ENCODE results near the gene ZC3H7A. TPM values are rescaled to one million over a fixed set of nuclear protein-coding genes. Genes with fewer than 3 reads are reported as not detected.

Gene ZC3H7A
- total RNA-seq, 4 donors from 2014 or later, result 59.2 to 86.7 (median 76.2) TPM

GRCh38 chr16:11784038-11784369, 13.1 kb downstream of the ZC3H7A start:
- Histone ChIP-seq H3K4me3 (no peak overlapping the region), H3K27me3 (no peaks in the 10 kb centered on the region), H3K36me3 (peaks cover 0 to under 1% (median 0%) of the 10 kb centered on the region in 3 donors), H3K27ac (peak overlapping the region; percentile 74 to 94 (median 83)), H3K9me3 (no peaks in the 10 kb centered on the region), H3K4me1 (peaks cover 0 to 70% (median 37%) of the 10 kb centered on the region in 4 donors)
- no peak for DNase-seq (ENCODE audit: low spot score in 2 of 2)
- TF ChIP-seq CTCF (IDR thresholded peaks at IDR 0.05), result no peak
- no peak for TF ChIP-seq POLR2A (IDR thresholded peaks at IDR 0.05)
- TF ChIP-seq EP300 (IDR thresholded peaks at IDR 0.05), result no peak

- 5 to 7% methylated on average over 5 of the region's 5 CpGs for WGBS, 2 donors
- H3K36me3 ChIP-seq, result peaks cover 0 to 6% (median 0%) of the 10 kb centered on the region in 3 donors
- no peaks in the 10 kb centered on the region for H3K27me3 ChIP-seq
- DNase-seq (ENCODE audit: low spot score in 2 of 2), result no peak
- peak overlapping the region; percentile 74 to 94 (median 83) for H3K27ac ChIP-seq
- H3K4me1 ChIP-seq, result peaks cover 0 to 67% (median 35%) of the 10 kb centered on the region in 4 donors
- H3K9me3 ChIP-seq, result no peaks in the 10 kb centered on the region
- peak overlapping the region in 1 of 4 donors; percentile 18 for H3K4me3 ChIP-seq
- no peak for TF ChIP-seq EP300 (IDR thresholded peaks at IDR 0.05)
- no peak for TF ChIP-seq CTCF (IDR thresholded peaks at IDR 0.05)
- no peak for TF ChIP-seq POLR2A (IDR thresholded peaks at IDR 0.05)
These were observed 13.6 kb downstream of the ZC3H7A start for GRCh38 chr16:11783319-11784037.

- TF ChIP-seq EP300 (IDR thresholded peaks at IDR 0.05) (no peak), CTCF (IDR thresholded peaks at IDR 0.05) (no peak), POLR2A (IDR thresholded peaks at IDR 0.05) (no peak)
- 24 to 33% methylated on average over 5 of the region's 5 CpGs for WGBS, 2 donors
- peaks cover 0 to 56% (median 33%) of the 10 kb centered on the region in 4 donors for H3K4me1 ChIP-seq
- peaks cover 0 to 23% (median 0%) of the 10 kb centered on the region in 3 donors for H3K36me3 ChIP-seq
- DNase-seq (ENCODE audit: low spot score in 2 of 2), result no peak
- no peak overlapping the region for H3K4me3 ChIP-seq
- H3K27me3 ChIP-seq, result no peaks in the 10 kb centered on the region
- no peaks in the 10 kb centered on the region for H3K9me3 ChIP-seq
- H3K27ac ChIP-seq, result peak overlapping the region; percentile 74 to 94 (median 83)
These were observed 15.3 kb downstream of the ZC3H7A start for GRCh38 chr16:11781773-11782172.

- Histone ChIP-seq H3K9me3 (no peaks in the 10 kb centered on the region), H3K36me3 (peaks cover 0 to 28% (median 0%) of the 10 kb centered on the region in 3 donors), H3K27me3 (no peaks in the 10 kb centered on the region), H3K4me3 (no peak overlapping the region), H3K27ac (peak overlapping the region in 2 of 4 donors; percentile 89 to 94), H3K4me1 (peaks cover 0 to 50% (median 33%) of the 10 kb centered on the region in 4 donors)
- TF ChIP-seq CTCF (IDR thresholded peaks at IDR 0.05), result no peak
- no peak for TF ChIP-seq EP300 (IDR thresholded peaks at IDR 0.05)
- TF ChIP-seq POLR2A (IDR thresholded peaks at IDR 0.05), result no peak
- 76 to 91% methylated on average over 4 of the region's 4 CpGs for WGBS, 2 donors
- no peak for DNase-seq (ENCODE audit: low spot score in 2 of 2)
These were observed 15.9 kb downstream of the ZC3H7A start for GRCh38 chr16:11780991-11781680.

- Histone ChIP-seq H3K36me3 (peaks cover 0 to 49% (median 0%) of the 10 kb centered on the region in 3 donors), H3K4me3 (no peak overlapping the region), H3K27me3 (no peaks in the 10 kb centered on the region), H3K27ac (no peak overlapping the region), H3K9me3 (no peaks in the 10 kb centered on the region), H3K4me1 (peaks cover 0 to 35% (median 28%) of the 10 kb centered on the region in 4 donors)
- 95 to 96% methylated on average over 7 of the region's 7 CpGs for WGBS, 2 donors
- no peak for DNase-seq (ENCODE audit: low spot score in 2 of 2)
- TF ChIP-seq POLR2A (IDR thresholded peaks at IDR 0.05), result no peak
- no peak for TF ChIP-seq EP300 (IDR thresholded peaks at IDR 0.05)
These were observed 18.0 kb downstream of the ZC3H7A start for GRCh38 chr16:11779074-11779473.
